Measurements from ENCODE around the gene PHC2.

Gene PHC2

DNA sequence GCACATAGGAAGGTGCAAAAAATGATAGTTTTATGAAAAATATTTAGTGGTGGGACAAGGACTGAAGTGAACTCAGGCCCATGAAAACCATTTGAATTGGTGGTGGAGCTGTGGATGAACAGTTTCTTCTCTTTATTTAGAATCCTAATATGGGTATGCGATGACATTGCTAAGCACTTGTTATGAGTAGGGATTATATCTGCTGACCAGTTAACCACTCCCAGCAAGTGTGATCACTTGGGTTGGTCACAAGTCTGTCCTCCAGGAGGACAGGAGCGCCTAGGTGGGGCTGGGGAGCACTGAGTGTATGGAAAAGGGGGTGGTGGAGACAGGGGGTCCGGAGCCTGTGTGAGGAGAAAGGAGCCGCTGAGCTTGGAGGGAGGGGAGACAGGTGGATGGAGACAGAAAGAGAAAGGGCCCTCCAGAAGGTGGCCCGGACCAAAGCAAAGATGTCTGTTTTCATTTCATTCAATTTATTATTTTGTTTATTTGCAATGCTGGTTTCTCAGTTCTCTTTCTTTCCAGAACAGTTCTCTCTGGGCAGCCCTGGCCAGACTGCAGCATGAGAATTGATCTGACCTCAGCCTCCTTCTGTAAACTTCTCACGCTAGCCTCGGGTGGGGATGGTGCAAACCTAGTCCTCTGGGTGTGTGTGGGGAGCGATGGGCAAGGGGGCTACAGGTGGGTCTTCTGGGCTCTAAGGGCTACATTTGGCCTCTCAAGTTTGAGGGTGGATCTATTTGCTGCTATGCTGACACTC is 31.7 kb upstream of the PHC2 start:
- Histone ChIP-seq H3K36me3 (ENCODE audit: insufficient read depth, low read length) (no peaks in the 10 kb centered on the region), H3K27me3 (ENCODE audit: insufficient read depth, low read length) (no peaks in the 10 kb centered on the region), H2AFZ (ENCODE audit: low read depth, low read length) (no peak overlapping the region), H3K9me3 (ENCODE audit: low read length) (peaks cover 3% of the 10 kb centered on the region), H3K4me1 (ENCODE audit: insufficient read depth, low read length) (no peaks in the 10 kb centered on the region), H3K4me3 (ENCODE audit: low read length) (no peak overlapping the region)

DNA sequence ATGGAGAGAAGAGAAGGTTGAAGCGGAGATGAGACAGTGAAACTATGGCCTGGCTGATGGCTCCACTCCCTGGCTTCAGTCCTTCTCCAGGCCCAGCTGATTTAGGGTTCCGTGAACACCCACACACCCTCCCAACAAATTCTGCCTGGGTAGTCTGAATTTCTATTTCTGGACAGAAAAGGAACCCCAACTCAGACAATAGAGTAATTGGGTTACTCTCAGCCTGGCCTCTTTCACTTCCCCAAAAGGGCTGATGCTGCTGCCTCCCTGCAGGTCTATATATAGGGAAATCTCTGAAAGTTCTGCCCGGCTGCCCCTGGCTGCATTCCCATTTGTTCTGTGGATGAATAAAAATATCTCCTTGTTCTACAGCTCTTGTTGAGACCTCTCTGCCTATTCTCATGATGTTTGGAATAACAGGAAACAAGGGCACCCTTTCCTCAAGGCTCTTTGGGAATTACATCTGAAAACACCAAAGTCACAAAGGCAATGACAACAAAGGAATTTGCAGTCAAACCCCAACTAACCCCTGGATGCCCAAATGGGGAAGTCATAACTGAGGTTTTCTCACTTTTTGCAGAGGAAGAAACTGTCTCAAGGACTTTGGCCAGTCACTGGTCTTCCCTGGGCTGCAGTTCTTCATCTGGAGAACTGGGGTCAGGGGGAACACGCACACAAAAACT is 30.2 kb upstream of the PHC2 start:
- Histone ChIP-seq H3K4me1 (ENCODE audit: insufficient read depth, low read length) (no peaks in the 10 kb centered on the region), H3K36me3 (ENCODE audit: insufficient read depth, low read length) (no peaks in the 10 kb centered on the region), H3K4me3 (ENCODE audit: low read length) (no peak overlapping the region), H3K27me3 (ENCODE audit: insufficient read depth, low read length) (no peaks in the 10 kb centered on the region), H3K9me3 (ENCODE audit: low read length) (no peaks in the 10 kb centered on the region), H2AFZ (ENCODE audit: low read depth, low read length) (no peak overlapping the region)

GRCh38 chr1:33460144-33460543 is 29.2 kb upstream of the PHC2 start:
- H3K9me3 ChIP-seq (ENCODE audit: low read length), result no peaks in the 10 kb centered on the region
- no peaks in the 10 kb centered on the region for H3K27me3 ChIP-seq (ENCODE audit: insufficient read depth, low read length)
- H2AFZ ChIP-seq (ENCODE audit: low read depth, low read length), result no peak overlapping the region
- H3K4me3 ChIP-seq (ENCODE audit: low read length), result no peak overlapping the region
- H3K36me3 ChIP-seq (ENCODE audit: insufficient read depth, low read length), result no peaks in the 10 kb centered on the region
- peaks cover 5% of the 10 kb centered on the region for H3K4me1 ChIP-seq (ENCODE audit: insufficient read depth, low read length)

DNA sequence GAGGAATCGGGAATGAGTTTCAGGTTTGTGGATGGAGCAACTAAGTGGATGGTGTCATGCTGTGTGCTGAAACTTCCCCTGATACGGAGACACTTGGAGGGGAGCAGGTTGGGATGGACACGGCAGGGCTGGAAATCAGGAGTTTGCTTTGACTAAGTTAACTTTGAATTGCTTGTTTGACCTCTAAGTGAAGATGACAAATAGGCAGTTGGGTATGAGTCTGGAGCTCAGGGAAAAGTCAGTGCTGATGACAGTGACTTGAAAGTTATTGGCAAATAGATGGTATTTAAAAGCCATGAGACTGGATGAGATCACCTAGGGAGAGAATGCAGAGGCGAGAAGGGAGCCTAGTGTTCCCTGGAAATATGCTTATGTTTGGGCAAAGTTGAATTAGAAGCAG is 28.8 kb upstream of the PHC2 start:
- H3K36me3 ChIP-seq (ENCODE audit: insufficient read depth, low read length), result no peaks in the 10 kb centered on the region
- no peak overlapping the region for H3K4me3 ChIP-seq (ENCODE audit: low read length)

GRCh38 chr1:33456502-33456886 is 25.6 kb upstream of the PHC2 start:
- Histone ChIP-seq H3K4me1 (ENCODE audit: insufficient read depth, low read length) (peaks cover 17% of the 10 kb centered on the region), H3K36me3 (ENCODE audit: insufficient read depth, low read length) (no peaks in the 10 kb centered on the region), H3K27me3 (ENCODE audit: insufficient read depth, low read length) (no peaks in the 10 kb centered on the region), H3K9me3 (ENCODE audit: low read length) (peaks cover 2% of the 10 kb centered on the region), H3K4me3 (ENCODE audit: low read length) (no peak overlapping the region), H2AFZ (ENCODE audit: low read depth, low read length) (no peak overlapping the region)

More for the DNA sequence above, 28.8 kb upstream of the PHC2 start:
- Histone ChIP-seq H3K27me3 (ENCODE audit: insufficient read depth, low read length) (no peaks in the 10 kb centered on the region), H2AFZ (ENCODE audit: low read depth, low read length) (no peak overlapping the region), H3K9me3 (ENCODE audit: low read length) (no peaks in the 10 kb centered on the region), H3K4me1 (ENCODE audit: insufficient read depth, low read length) (peaks cover 5% of the 10 kb centered on the region)

DNA sequence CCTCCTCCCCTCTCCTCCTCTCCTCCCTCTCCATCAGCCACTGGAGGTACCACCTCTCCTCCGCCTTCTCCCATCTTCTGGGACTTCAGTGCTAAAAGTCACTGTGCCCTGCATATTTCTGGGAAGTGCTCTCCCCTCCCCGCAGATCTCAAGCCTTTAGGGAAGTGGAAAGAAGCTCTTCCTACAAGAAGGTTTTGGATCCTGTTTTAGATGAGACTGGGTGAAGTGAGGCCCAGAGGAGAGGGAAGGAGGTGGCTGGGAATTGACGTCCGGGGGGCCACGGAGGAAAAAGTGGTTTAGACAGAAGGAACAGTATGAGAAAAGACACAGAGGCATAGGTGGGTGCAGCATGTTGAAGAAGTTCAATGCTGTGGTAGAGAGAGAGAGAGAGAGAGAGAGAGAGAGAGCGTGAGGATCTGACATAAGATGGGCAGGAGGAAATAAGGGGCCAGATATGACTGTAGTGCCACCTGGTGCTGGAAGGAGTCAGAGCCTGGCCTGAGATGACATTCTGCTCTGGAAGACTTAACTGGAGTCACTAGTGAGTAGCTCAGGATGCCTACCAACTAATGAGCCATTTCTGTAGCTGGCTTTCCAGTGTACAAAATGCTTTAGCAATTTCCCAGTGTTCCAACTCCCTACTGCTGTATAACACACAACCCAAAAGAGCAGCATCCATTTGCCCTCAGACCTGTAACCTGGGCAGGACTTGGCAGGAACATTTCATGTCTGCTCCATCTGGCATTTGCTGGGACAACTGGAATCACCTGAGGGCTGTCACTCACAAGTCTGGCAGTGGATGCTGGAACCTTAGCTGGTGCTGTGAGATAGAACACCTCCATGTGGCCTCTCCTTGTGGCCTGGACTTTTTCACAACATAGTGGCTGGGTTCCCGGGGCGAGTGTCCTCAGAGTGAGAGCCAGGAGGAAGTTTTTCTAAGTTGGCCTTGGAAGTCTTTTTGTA is 24.9 kb upstream of the PHC2 start:
- Histone ChIP-seq H3K4me1 (ENCODE audit: insufficient read depth, low read length) (peaks cover 17% of the 10 kb centered on the region), H2AFZ (ENCODE audit: low read depth, low read length) (peak overlapping the region; percentile 46), H3K27me3 (ENCODE audit: insufficient read depth, low read length) (no peaks in the 10 kb centered on the region), H3K36me3 (ENCODE audit: insufficient read depth, low read length) (no peaks in the 10 kb centered on the region), H3K9me3 (ENCODE audit: low read length) (peaks cover 2% of the 10 kb centered on the region), H3K4me3 (ENCODE audit: low read length) (no peak overlapping the region)

- peaks cover 17% of the 10 kb centered on the region for H3K4me1 ChIP-seq (ENCODE audit: insufficient read depth, low read length)
- no peak overlapping the region for H2AFZ ChIP-seq (ENCODE audit: low read depth, low read length)
- peaks cover 2% of the 10 kb centered on the region for H3K9me3 ChIP-seq (ENCODE audit: low read length)
- no peaks in the 10 kb centered on the region for H3K36me3 ChIP-seq (ENCODE audit: insufficient read depth, low read length)
- H3K4me3 ChIP-seq (ENCODE audit: low read length), result no peak overlapping the region
- H3K27me3 ChIP-seq (ENCODE audit: insufficient read depth, low read length), result no peaks in the 10 kb centered on the region
Measured at GRCh38 chr1:33454646-33455282, 23.9 kb upstream of the PHC2 start.

DNA sequence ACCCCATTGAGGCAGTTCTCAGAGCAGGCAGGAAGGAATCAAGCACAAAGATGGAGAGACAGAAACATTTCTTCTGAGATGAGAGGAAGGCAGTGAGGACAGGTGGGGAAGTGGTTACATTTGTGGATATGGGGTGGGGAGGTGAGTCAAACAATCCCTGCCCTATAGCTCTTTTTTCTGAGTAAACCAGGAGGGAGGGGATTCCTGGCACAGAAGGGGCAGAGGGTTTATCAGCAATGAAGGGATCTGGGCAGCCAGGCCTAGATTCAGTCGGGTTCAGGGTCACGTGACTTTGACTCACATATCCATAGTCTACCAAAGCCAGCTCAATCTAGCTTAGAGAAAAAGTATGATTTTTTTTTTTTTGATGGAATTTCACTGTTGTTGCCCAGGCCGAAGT is 15.7 kb upstream of the PHC2 start:
- peaks cover under 1% of the 10 kb centered on the region for H3K4me1 ChIP-seq (ENCODE audit: insufficient read depth, low read length)
- no peak overlapping the region for H3K4me3 ChIP-seq (ENCODE audit: low read length)
- no peaks in the 10 kb centered on the region for H3K9me3 ChIP-seq (ENCODE audit: low read length)
- no peaks in the 10 kb centered on the region for H3K36me3 ChIP-seq (ENCODE audit: insufficient read depth, low read length)
- no peak overlapping the region for H2AFZ ChIP-seq (ENCODE audit: low read depth, low read length)
- H3K27me3 ChIP-seq (ENCODE audit: insufficient read depth, low read length), result no peaks in the 10 kb centered on the region

GRCh38 chr1:33445108-33445507 is 14.2 kb upstream of the PHC2 start:
- no peaks in the 10 kb centered on the region for H3K36me3 ChIP-seq (ENCODE audit: insufficient read depth, low read length)
- no peak overlapping the region for H2AFZ ChIP-seq (ENCODE audit: low read depth, low read length)
- no peak overlapping the region for H3K4me3 ChIP-seq (ENCODE audit: low read length)
- H3K4me1 ChIP-seq (ENCODE audit: insufficient read depth, low read length), result no peaks in the 10 kb centered on the region
- no peaks in the 10 kb centered on the region for H3K27me3 ChIP-seq (ENCODE audit: insufficient read depth, low read length)
- no peaks in the 10 kb centered on the region for H3K9me3 ChIP-seq (ENCODE audit: low read length)

- Histone ChIP-seq H3K27me3 (ENCODE audit: insufficient read depth, low read length) (no peaks in the 10 kb centered on the region), H3K4me1 (ENCODE audit: insufficient read depth, low read length) (no peaks in the 10 kb centered on the region), H2AFZ (ENCODE audit: low read depth, low read length) (no peak overlapping the region), H3K4me3 (ENCODE audit: low read length) (no peak overlapping the region), H3K9me3 (ENCODE audit: low read length) (no peaks in the 10 kb centered on the region), H3K36me3 (ENCODE audit: insufficient read depth, low read length) (no peaks in the 10 kb centered on the region)
Measured at GRCh38 chr1:33443705-33444180, 12.8 kb upstream of the PHC2 start.

DNA sequence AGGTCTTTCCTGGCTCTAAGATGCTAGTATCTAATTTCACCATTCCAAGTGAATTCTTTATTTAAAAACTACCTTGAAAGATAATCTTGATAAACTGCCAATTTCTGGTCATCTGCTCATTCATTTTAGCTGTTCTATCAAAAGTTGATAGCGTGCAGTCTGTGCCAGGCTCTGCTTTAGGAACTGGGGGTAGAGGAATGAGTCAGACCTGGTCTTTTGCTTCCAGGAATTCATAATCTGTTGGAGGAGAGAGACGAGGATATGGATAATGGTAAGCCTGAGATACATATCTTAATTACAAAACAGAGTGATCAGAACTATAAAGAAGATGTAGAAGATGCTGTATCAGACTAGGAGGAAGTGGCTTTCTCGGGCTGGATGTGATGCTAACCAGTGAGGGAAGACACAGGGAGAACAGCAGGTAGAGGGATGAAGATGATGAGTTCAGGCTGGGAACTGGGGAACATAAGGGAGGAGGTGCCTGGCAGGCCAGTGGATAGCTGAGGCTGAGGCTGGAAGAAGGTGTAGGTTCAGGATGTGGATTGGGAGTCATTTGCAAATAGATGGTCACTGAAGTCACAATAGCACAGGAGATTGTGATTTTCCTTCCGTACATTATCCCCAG is 12.3 kb upstream of the PHC2 start:
- no peak overlapping the region for H3K4me3 ChIP-seq (ENCODE audit: low read length)
- no peaks in the 10 kb centered on the region for H3K4me1 ChIP-seq (ENCODE audit: insufficient read depth, low read length)
- H3K36me3 ChIP-seq (ENCODE audit: insufficient read depth, low read length), result no peaks in the 10 kb centered on the region
- no peaks in the 10 kb centered on the region for H3K9me3 ChIP-seq (ENCODE audit: low read length)
- no peaks in the 10 kb centered on the region for H3K27me3 ChIP-seq (ENCODE audit: insufficient read depth, low read length)
- H2AFZ ChIP-seq (ENCODE audit: low read depth, low read length), result no peak overlapping the region

GRCh38 chr1:33442141-33442540 is 11.2 kb upstream of the PHC2 start:
- Histone ChIP-seq H3K9me3 (ENCODE audit: low read length) (no peaks in the 10 kb centered on the region), H2AFZ (ENCODE audit: low read depth, low read length) (no peak overlapping the region), H3K36me3 (ENCODE audit: insufficient read depth, low read length) (no peaks in the 10 kb centered on the region), H3K27me3 (ENCODE audit: insufficient read depth, low read length) (no peaks in the 10 kb centered on the region), H3K4me1 (ENCODE audit: insufficient read depth, low read length) (peaks cover 2% of the 10 kb centered on the region), H3K4me3 (ENCODE audit: low read length) (no peak overlapping the region)

All from neuron (in vitro differentiated cells).